Measurements from ENCODE around the gene EPN2. TPM values are rescaled to one million over a fixed set of nuclear protein-coding genes. Genes with fewer than 3 reads are reported as not detected.

EPN2 gene
- total RNA-seq, 1 experiment from 2014 or later, result 113 TPM

DNA sequence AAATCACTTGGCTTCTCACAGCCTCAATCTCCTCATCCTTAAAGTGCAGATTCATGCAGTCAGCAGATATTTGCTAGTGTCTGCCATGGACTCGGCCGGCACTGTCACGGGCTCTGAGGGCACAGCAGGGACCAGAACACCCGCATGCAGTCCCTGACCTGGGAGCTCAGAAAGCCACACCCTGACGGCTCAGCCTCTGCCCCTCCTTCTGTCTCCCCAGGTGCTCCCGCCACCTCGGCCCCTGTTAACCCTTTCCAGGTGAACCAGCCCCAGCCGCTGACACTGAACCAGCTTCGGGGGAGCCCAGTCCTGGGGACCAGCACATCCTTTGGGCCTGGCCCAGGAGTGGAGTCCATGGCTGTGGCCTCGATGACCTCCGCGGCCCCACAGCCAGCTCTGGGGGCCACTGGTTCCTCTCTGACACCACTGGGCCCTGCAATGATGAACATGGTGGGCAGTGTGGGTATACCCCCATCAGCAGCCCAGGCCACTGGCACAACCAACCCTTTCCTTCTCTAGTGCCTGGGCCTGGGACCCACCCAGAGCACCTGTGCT lies 96.6 kb downstream of the EPN2 start:
- no peak overlapping the region for H2AFZ ChIP-seq
- no peaks in the 10 kb centered on the region for H3K27me3 ChIP-seq (ENCODE audit: insufficient read depth, low read depth)
- TF ChIP-seq CTCF (conservative IDR thresholded peaks at IDR 0.05), result no peak
- TF ChIP-seq EZH2 (IDR thresholded peaks at IDR 0.05; ENCODE audit: low read depth), result no peak
- intact Hi-C loops (cut with micrococcal nuclease; ENCODE audit: unreplicated experiment), result no loop called here
- DNase-seq, result no peak
- CTCF ChIA-PET, result no interaction called here
- no peaks in the 10 kb centered on the region for H3K4me1 ChIP-seq (replicated peaks; ENCODE audit: insufficient read depth)
- no peaks in the 10 kb centered on the region for H3K9me3 ChIP-seq (ENCODE audit: insufficient read depth, low read depth)
- H3K4me3 ChIP-seq, result no peak overlapping the region
- peaks cover 19% of the 10 kb centered on the region for H3F3A ChIP-seq (ENCODE audit: insufficient read depth, low read depth)
- BruUV-seq (replicated peaks), result no TSS peak
- H3K79me2 ChIP-seq (ENCODE audit: low read depth), result no peaks in the 10 kb centered on the region
- H3K4me2 ChIP-seq, result no peak overlapping the region
- no peaks in the 10 kb centered on the region for H3K36me3 ChIP-seq (ENCODE audit: low read depth)
- POLR2A ChIA-PET (ENCODE audit: unreplicated experiment), result no interaction called here
- H3K27ac ChIP-seq, result no peak overlapping the region
- H3K9me2 ChIP-seq (ENCODE audit: insufficient read depth), result no peaks in the 10 kb centered on the region
- no peaks in the 10 kb centered on the region for H4K20me1 ChIP-seq (ENCODE audit: insufficient read depth)

DNA sequence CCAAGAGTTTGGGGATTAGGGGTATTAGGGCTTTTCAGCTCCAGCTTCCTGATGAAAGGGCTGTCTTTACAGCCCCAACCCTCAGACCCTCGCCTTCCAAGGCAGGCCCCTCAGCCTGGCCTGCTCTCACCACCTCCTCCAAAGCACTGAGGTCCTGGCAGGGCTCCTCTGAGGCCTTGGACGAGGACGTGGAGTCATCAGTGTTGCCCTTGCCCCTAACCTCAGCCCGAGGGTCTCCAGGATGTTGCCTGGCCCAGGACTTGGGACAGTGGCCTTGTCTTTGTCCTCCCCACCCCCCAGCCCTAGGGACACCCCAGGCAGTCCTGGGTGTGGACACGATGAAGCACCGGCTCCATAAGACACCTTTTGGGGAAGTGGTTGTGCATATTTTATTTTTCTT lies 97.2 kb downstream of the EPN2 start:
- no peak for DNase-seq
- intact Hi-C loops (cut with micrococcal nuclease; ENCODE audit: unreplicated experiment), result no loop called here
- Histone ChIP-seq H2AFZ (no peak overlapping the region), H3K4me3 (no peak overlapping the region), H3F3A (ENCODE audit: insufficient read depth, low read depth) (peaks cover 25% of the 10 kb centered on the region), H4K20me1 (ENCODE audit: insufficient read depth) (no peaks in the 10 kb centered on the region), H3K27ac (no peak overlapping the region), H3K4me1 (replicated peaks; ENCODE audit: insufficient read depth) (no peaks in the 10 kb centered on the region), H3K9me3 (ENCODE audit: insufficient read depth, low read depth) (no peaks in the 10 kb centered on the region), H3K4me2 (no peak overlapping the region), H3K27me3 (ENCODE audit: insufficient read depth, low read depth) (no peaks in the 10 kb centered on the region), H3K9me2 (ENCODE audit: insufficient read depth) (no peaks in the 10 kb centered on the region), H3K79me2 (ENCODE audit: low read depth) (no peaks in the 10 kb centered on the region), H3K36me3 (ENCODE audit: low read depth) (no peaks in the 10 kb centered on the region)
- ChIA-PET POLR2A (ENCODE audit: unreplicated experiment) (no interaction called here), CTCF (no interaction called here)
- TF ChIP-seq EZH2 (IDR thresholded peaks at IDR 0.05; ENCODE audit: low read depth) (no peak), CTCF (conservative IDR thresholded peaks at IDR 0.05) (no peak)
- no TSS peak for BruUV-seq (replicated peaks)

GRCh38 chr17:19335951-19336631 lies 98.9 kb downstream of the EPN2 start:
- no peak for DNase-seq
- intact Hi-C loops (cut with micrococcal nuclease; ENCODE audit: unreplicated experiment), result no loop called here
- ChIA-PET CTCF (no interaction called here), POLR2A (ENCODE audit: unreplicated experiment) (interaction anchor here (0.7 kb wide), 1 partner anchor 30 kb away, joined by 6 read pairs; no protein-coding TSS in a partner anchor)
- Histone ChIP-seq H3K4me3 (no peak overlapping the region), H3K36me3 (ENCODE audit: low read depth) (no peaks in the 10 kb centered on the region), H4K20me1 (ENCODE audit: insufficient read depth) (no peaks in the 10 kb centered on the region), H3K79me2 (ENCODE audit: low read depth) (no peaks in the 10 kb centered on the region), H3K27me3 (ENCODE audit: insufficient read depth, low read depth) (no peaks in the 10 kb centered on the region), H2AFZ (no peak overlapping the region), H3K4me1 (replicated peaks; ENCODE audit: insufficient read depth) (no peaks in the 10 kb centered on the region), H3K4me2 (no peak overlapping the region), H3F3A (ENCODE audit: insufficient read depth, low read depth) (peaks cover 29% of the 10 kb centered on the region), H3K9me2 (ENCODE audit: insufficient read depth) (no peaks in the 10 kb centered on the region), H3K9me3 (ENCODE audit: insufficient read depth, low read depth) (no peaks in the 10 kb centered on the region), H3K27ac (no peak overlapping the region)
- no TSS peak for BruUV-seq (replicated peaks)
- TF ChIP-seq EZH2 (IDR thresholded peaks at IDR 0.05; ENCODE audit: low read depth), result no peak
- no peak for TF ChIP-seq CTCF (conservative IDR thresholded peaks at IDR 0.05)

All from PC-9 (cell line).